ENCODE results near the gene ADGRD1.

ADGRD1 gene

DNA sequence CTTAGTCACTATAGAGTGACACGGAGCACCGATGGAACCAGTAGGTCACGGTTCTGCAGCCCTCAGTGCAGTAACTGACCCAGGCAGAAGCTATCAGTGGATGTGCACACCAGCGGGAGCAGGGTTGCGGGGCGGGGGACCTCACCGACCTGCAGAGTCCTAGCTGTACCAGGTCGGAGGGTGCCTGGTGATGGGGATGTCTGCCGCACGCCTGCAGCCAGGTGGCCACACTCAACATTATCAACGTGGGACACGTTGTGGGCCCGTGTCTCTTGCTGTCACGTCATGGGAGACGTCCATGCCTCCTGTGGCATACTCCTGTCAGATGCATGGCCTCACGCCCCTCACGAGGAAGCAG, 55.2 kb downstream of the ADGRD1 start:
- DNase-seq = no peak

- no peak for DNase-seq
These were observed 56.1 kb downstream of the ADGRD1 start for GRCh38 chr12:131009595-131010395.

- DNase-seq = no peak
These were observed 56.9 kb downstream of the ADGRD1 start for GRCh38 chr12:131010396-131011131.

DNA sequence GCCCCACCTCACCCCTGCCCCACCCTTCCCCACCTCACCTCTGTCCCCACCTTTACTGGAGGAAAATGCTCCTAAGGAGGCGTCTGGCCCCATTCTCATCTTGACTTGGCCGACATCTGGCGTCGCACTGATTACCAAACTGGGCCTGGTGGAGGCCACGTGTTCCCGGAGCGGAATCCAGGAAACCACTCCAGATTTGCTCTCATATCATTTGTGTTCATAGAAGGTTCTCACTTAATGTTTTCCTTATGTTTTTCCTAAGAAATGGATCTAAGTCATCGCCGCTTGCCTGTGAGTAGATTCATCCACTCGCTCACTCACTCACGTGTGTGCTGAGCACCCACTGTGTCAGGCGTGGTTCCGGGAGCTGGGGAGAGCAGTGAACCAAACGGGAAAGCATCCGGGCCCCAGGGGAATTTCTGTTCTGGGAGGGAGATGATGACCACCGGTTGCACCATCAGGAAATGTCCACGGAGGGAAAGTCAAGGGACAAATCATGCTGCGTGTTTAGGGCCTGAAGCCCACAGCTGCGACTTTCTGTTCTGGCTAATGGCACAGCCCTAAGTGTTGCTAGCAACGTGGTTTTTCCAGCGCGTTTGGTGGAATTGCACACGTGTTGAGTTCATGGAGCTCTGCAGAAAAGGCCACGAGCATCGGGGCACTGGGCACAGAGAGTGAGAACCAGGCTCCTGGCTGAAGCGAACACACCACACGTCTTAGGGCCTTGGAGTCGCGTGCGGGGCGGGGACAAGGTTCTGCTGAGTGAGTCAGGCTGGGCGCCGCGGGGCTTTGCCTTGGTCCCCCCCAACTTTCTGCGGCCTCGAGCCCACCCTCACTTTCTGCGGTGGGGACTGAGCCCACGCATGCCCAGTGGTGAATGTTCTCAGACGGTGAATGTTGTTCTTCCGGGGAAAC, 57.7 kb downstream of the ADGRD1 start:
- DNase-seq = no peak

- no peak for DNase-seq
These were observed 58.8 kb downstream of the ADGRD1 start for GRCh38 chr12:131012279-131013069.

DNA sequence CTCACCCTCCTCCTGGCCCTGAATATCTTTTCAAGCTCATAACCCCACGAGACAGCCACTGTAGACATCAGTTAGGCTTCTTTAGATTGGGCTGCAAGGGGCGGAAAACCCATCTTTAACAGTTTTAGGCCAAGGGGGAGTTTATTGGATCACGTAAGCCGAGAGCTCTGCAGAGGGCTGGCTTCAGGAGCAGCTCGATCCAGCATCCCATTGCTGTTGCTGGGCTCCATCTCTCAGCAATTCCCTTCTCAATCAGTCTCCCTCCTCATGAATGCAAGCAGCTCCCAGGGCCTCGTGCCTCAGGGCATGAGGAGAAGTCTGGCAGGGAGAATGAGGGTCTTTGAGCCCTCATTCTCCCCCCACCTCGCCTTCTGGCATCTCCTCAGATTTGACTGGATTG, 59.4 kb downstream of the ADGRD1 start:
- no peak for DNase-seq

GRCh38 chr12:131014343-131014742, 60.6 kb downstream of the ADGRD1 start:
- DNase-seq = no peak

DNA sequence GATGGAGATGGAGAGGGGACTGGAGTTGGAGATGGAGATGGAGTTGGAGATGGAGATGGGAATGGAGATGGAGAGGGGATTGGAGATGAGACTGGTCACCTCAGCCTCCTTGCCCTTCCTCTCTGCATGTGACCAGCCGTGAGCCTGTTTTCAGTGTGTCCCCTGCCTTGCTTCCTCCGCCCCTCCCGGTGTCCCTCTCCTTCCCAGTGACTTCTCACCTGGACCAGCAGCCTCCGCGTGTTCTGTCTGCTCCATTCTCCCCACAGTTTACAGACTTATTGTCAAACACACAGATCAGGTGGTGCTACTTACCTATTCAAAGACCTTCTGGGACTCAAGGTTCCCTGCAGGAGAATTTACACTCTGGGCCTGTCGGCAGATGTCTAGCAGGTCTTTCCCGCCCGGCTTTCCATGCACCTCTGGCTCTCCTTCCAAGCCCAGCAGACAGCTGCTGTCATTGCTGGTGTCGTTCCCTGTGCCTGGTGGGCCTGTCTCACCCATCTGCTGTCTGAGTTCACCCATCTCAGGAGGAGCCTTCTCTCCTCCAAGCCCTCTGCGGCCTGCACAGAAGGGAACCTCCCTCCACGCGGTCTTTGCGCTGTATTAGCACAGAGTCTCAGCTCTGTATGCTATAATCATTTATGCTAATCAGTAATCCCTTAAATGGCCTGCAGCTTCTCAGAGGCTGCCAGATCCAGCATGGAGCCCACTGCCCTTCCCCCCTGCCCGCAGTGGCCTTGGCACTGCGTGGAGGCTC, 62.1 kb downstream of the ADGRD1 start:
- no peak for DNase-seq

DNA sequence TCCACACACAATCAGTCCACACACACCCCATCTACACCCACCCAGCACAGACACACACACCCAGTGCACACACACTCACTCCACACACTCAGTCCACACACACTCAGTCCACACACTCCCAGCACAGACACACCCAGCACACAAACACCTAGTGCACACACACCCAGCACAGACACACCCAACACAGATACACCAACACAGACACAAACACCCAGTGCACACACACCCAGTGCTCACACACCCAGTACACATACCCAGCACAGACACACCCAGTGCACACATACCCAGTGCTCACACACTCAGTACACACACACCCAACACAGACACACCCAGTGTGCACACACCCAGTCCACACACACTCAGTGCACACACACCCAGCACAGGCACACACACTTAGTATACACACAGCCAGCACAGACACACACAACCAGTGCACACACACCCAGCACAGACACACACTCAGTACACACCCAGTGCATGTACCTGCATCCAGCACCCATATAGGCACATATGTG, 63.8 kb downstream of the ADGRD1 start:
- no peak for DNase-seq

GRCh38 chr12:131018019-131018620, 64.4 kb downstream of the ADGRD1 start:
- DNase-seq = no peak

- DNase-seq = no peak
These were observed 65.2 kb downstream of the ADGRD1 start for GRCh38 chr12:131018808-131019397.

- DNase-seq = no peak
These were observed 66.8 kb downstream of the ADGRD1 start for GRCh38 chr12:131020326-131021153.

DNA sequence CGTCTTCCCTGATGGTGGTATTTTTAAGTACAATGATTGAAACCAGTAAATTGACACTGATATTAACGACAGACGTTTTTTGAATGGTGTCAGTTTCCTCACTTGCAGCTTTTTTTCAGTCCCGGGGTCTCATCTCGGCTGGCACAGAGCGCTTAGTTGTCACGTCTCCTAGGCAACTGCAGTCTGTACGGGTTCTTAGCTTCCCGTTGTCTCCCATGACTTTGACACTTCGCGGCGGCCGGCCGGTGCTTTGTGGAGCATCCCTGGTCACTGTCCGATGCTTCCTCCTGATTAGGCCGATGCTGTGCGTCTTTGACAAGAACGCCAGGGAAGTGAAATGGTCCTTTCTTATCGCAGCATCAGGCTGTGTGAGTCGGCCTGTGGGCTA, 67.4 kb downstream of the ADGRD1 start:
- DNase-seq = no peak

DNA sequence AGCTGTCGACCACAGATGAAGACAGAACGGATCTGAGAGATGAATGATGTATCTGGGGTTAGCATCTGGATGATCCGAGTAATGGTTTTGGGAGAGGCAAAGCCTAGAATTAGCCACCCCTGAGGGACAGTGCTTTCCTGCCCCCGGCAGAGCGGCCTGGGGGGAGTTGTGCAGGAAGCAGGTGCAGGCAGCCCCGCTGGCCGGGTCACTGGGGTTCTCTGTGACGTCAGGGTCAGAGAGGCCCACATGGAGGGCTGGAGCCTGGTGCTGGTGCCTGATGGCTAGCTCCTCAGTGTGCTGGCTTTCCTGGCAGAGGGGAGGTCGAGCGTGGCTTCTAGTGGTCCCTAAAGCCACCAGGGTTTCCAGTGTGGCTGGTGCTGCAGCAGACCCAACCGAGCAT, 70.3 kb downstream of the ADGRD1 start:
- DNase-seq = no peak

- no peak for DNase-seq
These were observed 71.0 kb downstream of the ADGRD1 start for GRCh38 chr12:131024721-131025120.

DNA sequence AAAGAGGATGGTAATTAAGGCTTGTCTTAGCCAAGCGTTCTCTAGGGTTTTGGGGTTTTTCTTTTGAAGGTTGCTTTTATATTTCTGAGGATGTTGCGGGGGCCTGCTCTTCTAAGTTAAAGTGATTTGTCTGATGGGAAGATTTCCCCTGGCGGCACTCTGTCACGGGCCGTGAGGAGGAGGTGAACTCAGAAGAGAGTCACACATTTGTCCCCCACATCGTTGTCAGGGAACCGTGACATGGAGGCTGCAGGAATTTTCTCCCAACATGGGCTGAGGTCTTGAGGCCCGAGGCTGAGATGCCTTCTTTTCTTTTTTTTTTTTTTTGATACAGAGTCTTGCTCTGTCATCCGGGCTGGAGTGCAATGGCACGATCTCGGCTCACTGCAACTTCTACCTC, 71.5 kb downstream of the ADGRD1 start:
- no peak for DNase-seq

DNA sequence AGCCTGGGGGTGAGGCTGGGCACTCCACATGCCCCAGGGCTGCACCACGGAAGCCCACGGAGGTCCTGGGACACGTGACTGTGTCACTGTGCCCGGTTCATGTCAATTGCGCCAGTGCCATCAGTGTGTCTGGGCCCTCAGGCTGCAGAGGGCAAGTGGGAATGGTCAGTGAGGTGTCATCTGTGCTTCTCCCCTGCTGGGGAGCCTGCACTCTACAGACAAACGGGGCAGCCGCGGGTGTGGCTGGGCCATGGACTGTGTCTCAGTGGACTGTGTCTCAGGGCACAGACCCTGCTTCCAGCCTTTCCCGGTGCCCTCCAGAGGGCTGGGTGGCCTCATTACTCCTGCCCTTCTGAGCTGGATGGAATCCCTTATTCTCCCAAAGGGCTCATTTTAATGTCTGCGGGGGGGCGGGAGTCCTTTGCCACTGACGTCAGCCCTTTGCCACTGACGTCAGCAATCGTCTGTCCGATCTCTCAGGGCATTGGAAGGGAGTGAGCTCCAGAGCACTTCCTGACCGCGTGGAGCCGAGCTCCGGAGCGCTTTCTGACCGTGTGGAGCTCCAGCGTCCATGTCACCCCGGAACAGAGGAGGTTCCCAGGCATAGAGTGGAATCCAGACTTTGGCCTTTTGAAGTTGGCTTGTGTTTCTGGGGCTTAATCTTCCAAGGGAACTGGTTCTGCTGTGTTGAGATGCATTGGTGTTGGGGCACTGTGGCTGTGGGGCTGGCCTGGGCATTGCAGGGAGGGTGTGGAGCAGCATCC, 72.4 kb downstream of the ADGRD1 start:
- no peak for DNase-seq

DNA sequence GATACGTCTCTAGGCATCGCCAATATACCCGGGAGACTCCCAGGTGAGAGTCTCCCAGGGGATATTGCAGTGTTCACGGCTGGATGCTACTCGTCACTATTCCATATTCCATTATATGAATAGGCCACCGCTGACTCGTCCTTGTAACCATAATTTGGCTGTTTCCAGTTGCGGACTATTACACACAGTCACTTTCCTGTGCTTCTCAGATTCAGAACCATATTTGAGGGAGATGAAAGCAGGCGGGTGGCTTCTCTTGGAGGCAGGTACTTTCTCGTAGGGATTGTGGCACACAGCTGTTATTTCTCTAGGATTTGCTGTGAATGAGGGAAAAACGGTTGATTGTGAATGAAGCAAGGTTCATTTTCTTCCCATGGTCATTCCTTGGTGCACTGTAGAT, 73.0 kb downstream of the ADGRD1 start:
- no peak for DNase-seq

DNA sequence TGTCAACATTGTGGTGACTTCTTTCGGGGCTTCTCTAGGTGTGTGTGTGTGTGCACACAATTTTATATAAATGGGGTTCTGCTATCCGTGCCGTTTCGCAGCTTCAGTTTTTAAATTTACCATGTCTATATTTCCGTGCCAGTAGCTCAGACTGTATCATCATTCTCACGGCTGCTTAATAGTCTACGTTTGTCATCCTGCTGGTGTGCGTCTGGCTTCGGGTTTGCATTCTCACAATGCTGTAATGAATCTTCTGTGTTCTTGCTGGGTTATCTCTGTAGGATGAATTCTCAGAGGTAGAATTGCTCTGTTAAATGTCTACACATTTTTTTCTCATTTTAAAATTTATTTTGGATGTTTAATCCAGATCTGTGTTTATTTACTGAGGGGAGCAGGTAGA, 73.6 kb downstream of the ADGRD1 start:
- no peak for DNase-seq

All from HCEC 1CT (cell line).